DMS153 (cell line): ENCODE data around the gene C20orf173.
"Not testable (repeated sequence)": the region's sequence is repeated elsewhere in the genome, so short reads cannot be mapped to it uniquely, and the experiment has no call there.

Source experiments
- DNase-seq: peaks from one replicate; lab custom pipeline; 2025; lab: John Stamatoyannopoulos, UW

C20orf173 gene

GRCh38 chr20:35529552-35529951, at the start of gene C20orf173:
Gene C20orf173 (minus strand): TSS chr20:35529652. CDS start chr20:35529373, 279 bp downstream.
- no peak for DNase-seq

GRCh38 chr20:35579196-35579595, 49.7 kb upstream of the C20orf173 start:
- DNase-seq, result no peak

GRCh38 chr20:35578469-35578868, 49.0 kb upstream of the C20orf173 start:
- no peak for DNase-seq

GRCh38 chr20:35576816-35577215, 47.4 kb upstream of the C20orf173 start:
- DNase-seq, result no peak

- peak; percentile 27 for DNase-seq
Observed at GRCh38 chr20:35575958-35576357, 46.5 kb upstream of the C20orf173 start.

GRCh38 chr20:35572838-35573237, 43.4 kb upstream of the C20orf173 start:
- no peak for DNase-seq

- DNase-seq, result no peak
Observed at GRCh38 chr20:35571555-35571954, 42.1 kb upstream of the C20orf173 start.

GRCh38 chr20:35568645-35569044, 39.2 kb upstream of the C20orf173 start:
- DNase-seq, result no peak

GRCh38 chr20:35564905-35565304, 35.5 kb upstream of the C20orf173 start:
- DNase-seq, result no peak

- no peak for DNase-seq
Observed at GRCh38 chr20:35563834-35564233, 34.4 kb upstream of the C20orf173 start.

GRCh38 chr20:35562541-35563110, 33.2 kb upstream of the C20orf173 start:
- no peak for DNase-seq

GRCh38 chr20:35561671-35562070, 32.2 kb upstream of the C20orf173 start:
- no peak for DNase-seq

- DNase-seq, result peak; percentile 68
Observed at GRCh38 chr20:35561268-35561667, 31.8 kb upstream of the C20orf173 start.

- DNase-seq, result no peak
Observed at GRCh38 chr20:35560541-35560940, 31.1 kb upstream of the C20orf173 start.

- DNase-seq, result no peak
Observed at GRCh38 chr20:35560105-35560511, 30.7 kb upstream of the C20orf173 start.

GRCh38 chr20:35559042-35559693, 29.7 kb upstream of the C20orf173 start:
- no peak for DNase-seq

GRCh38 chr20:35558451-35558850, 29.0 kb upstream of the C20orf173 start:
- no peak for DNase-seq

- no peak for DNase-seq
Observed at GRCh38 chr20:35556871-35557270, 27.4 kb upstream of the C20orf173 start.

GRCh38 chr20:35555951-35556645, 26.6 kb upstream of the C20orf173 start:
- no peak for DNase-seq

GRCh38 chr20:35555461-35555860, 26.0 kb upstream of the C20orf173 start:
- not testable (repeated sequence) for DNase-seq

GRCh38 chr20:35552914-35553313, 23.5 kb upstream of the C20orf173 start:
- DNase-seq, result no peak

- no peak for DNase-seq
Observed at GRCh38 chr20:35551503-35551902, 22.1 kb upstream of the C20orf173 start.

- DNase-seq, result no peak
Observed at GRCh38 chr20:35547329-35547728, 17.9 kb upstream of the C20orf173 start.
